Measurements from ENCODE around the gene UBE2J2.
"Not testable (repeated sequence)": the region's sequence is repeated elsewhere in the genome, so short reads cannot be mapped to it uniquely, and the experiment has no call there.

Gene UBE2J2

DNA sequence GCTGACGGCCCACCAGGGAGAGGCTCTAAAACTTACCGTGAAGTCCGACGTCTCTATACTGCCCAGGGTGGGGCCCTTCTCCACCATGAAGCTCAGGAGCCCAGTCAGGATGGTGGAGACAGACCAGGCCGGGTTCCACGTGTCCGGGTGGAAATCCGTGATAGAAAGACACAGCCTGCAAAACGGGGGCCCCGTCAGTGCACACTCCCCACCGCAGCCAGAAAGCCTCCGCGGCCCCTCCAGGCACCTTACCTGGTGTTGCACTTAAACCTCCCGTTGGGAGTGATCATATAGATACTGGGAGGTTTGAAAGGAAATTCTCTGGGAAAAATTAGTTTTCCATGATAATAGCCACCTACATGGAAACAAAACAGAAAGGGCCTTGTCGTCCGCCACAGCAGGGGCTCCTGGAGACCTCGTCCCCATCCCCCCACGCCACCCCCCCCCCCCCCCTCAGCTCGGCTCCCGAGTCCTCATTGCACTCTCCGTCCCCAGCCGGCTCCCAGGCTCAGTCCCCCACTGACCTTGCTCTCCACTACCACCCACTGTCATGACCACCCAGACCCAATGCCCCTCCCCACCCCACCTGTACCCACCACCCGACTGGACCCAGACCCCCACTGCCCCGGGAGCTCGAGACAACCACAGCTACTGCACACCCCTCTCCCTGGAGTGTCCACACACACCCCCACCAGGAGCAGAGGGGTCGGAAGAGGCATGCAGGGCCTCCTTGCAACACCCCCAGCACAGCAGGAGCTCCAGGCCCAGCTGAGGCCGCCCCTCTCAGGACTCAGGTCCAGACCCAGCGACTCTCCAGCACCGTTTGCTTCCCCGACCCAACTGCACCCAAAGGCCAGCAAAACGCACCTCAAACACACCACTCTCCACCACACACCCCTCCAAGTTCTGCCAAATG is 16.4 kb downstream of the UBE2J2 start:
- DNase-seq (ENCODE audit: low read depth in 2 of 3, low spot score in 2 of 3), result no peak

DNA sequence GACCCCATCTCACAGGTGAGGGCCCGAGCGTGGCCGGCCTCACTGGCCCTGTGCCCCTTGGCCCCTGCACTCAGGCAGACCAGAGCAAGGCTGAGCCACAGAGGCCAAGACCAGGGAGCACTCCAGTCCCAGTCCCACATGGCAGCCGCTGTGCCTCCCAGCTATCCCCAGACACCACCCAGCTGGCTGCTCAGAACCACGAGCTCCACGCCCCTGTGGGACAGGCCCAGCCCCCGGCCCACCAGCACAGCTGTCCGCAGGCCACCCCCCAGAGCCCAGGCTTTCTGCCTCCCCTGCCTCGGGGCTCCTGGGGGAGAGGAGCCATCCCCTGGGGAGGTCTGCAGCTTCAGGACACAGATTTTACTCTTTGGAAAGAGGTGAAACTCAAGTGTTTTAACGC is 18.0 kb downstream of the UBE2J2 start:
- no peak for DNase-seq (ENCODE audit: low read depth in 2 of 3, low spot score in 2 of 3)

DNA sequence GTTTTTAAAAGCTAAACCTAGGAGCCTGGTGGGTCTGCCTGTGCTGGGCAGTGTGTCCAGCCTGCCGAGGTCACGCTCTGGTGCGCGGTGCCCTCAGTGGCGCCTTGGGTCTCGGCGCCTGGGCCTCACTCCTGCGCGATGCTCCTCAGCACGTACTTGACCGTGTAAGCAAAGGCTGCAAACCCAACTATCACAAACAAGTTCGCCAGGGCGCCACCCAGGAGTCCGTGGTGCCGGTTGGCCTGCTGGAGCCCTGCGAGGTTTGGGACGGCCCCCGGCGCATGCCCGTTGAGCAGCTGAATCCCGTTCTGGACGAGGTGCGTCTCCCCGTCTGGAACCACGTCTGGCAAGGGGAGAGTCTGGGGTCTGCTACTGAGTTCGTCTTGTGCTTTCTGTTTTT is 18.6 kb downstream of the UBE2J2 start:
- no peak for DNase-seq (ENCODE audit: low read depth in 2 of 3, low spot score in 2 of 3)

DNA sequence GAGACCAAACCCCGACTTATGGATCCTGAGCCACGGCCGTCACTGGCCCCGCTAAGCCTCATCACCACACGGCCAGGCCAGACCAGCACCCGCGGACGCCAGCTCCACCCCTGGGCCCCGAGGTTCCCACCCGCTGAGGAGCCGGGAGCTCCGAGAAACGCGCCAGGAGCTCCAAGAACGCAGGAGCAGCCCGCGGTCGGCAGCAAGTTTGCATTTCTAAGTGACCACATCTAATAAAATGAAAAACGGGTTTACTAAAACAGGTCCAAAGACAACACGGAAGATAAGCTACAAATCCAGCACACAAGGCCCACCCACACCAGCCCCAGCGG is 19.0 kb downstream of the UBE2J2 start:
- DNase-seq (ENCODE audit: low read depth in 2 of 3, low spot score in 2 of 3), result no peak

DNA sequence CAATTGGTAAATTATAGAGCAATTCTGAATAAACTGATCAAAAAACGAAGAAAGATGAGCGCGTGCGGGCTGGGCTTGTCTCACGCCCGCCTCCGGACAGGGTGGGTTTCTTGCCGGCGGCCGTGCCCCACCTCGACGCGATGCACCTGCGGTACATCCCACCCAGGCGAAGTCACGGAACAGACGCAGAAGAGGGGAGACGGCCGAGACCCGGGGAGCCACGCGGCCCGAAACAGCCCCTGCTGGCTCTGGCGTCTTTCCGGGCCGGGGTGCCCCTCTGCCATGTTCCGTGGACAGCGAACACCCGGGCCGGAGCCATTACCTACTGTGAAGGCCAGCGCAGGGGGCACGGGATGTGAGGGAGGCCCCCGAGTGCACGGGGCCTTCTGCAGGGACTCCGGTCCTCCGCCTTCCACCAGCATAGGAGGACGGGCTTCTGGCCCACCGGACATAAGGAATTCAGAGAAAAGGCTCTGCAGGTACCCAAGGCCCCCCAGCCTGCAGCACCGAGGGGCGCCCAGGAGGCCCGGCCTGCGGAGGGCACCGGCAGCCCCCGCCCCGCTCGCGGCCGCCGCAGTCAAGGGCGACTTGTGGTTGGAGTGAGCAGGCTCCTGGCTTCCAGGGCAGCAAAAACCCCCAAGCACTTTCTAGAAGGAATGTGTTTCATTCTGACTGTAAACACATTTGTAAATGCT is 19.5 kb downstream of the UBE2J2 start:
- no peak for DNase-seq (ENCODE audit: low read depth in 2 of 3, low spot score in 2 of 3)

DNA sequence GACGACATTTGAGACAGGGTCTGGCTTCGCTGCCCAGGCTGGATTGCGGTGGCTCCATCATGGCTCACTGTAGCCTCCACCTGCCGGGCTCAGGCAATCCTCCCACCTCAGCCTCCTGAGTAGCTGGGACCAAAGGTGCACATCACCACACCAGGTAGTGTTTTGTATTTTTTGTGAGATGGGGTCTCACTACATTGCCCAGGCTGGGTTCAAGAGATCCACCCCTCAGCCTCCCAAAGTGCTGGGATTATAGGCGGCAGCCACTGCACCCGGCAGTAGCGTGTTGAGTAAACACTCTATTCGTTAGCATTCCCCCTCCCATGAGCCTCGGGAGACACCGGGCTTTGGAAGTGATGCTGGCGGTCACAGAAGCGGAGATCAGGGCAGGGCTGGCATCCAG is 20.3 kb downstream of the UBE2J2 start:
- no peak for DNase-seq (ENCODE audit: low read depth in 2 of 3, low spot score in 2 of 3)

DNA sequence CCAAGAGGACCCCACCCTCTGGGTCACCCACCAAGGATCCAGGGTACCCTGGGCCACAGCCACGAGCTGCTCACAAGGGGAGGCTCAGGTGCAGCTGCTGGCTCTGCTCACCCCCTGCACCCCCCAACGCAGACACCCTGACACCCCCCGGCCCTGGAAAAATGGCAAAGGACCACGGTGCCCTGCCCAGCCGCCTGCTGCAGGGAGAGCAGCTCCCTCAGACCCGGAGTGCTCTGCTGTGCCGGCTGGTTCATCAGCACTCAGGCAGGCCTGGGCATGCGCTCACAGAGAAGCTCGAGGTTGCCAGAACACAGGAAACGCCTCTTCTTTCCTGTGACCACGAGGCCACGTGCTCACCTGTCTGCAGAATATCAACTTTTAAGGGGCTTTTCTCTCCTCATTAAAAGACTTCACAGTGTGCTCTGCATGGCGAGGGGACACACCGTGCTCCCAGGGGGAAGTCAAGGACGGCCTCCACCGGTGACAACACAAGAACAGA is 22.8 kb downstream of the UBE2J2 start:
- peak in 1 of 3 experiments; percentile 52 for DNase-seq (ENCODE audit: low read depth in 2 of 3, low spot score in 2 of 3)

DNA sequence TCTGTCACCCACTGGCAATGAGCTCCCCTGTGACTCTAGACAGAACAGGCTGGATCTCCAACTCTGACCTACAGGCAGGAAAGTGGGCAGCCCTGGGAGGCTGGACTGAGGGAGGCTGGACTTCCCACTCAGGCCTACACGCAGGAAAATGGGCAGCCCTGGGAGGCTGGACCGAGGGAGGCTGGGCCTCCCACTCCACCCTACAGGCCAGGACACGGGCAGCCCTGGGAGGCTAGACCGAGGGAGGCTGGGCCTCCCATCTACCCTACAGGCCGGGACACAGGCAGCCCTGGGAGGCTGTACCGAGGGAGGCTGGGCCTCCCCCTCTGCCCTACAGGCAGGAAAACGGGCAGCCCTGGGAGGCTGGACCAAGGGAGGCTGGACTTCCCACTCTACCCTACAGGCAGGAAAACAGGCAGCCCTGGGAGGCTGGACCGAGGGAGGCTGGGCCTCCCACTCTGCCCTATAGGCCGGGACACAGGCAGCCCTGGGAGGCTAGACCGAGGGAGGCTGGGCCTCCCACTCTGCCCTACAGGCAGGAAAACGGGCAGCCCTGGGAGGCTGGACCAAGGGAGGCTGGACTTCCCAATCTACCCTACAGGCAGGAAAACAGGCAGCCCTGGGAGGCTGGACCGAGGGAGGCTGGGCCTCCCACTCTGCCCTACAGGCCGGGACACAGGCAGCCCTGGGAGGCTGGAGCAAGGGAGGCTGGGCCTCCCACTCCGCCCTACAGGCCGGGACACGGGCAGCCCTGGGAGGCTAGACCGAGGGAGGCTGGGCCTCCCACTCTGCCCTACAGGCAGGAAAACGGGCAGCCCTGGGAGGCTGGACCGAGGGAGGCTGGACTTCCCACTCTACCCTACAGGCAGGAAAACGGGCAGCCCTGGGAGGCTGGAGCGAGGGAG is 25.4 kb downstream of the UBE2J2 start:
- DNase-seq (ENCODE audit: low read depth in 2 of 3, low spot score in 2 of 3), result not testable (repeated sequence)

DNA sequence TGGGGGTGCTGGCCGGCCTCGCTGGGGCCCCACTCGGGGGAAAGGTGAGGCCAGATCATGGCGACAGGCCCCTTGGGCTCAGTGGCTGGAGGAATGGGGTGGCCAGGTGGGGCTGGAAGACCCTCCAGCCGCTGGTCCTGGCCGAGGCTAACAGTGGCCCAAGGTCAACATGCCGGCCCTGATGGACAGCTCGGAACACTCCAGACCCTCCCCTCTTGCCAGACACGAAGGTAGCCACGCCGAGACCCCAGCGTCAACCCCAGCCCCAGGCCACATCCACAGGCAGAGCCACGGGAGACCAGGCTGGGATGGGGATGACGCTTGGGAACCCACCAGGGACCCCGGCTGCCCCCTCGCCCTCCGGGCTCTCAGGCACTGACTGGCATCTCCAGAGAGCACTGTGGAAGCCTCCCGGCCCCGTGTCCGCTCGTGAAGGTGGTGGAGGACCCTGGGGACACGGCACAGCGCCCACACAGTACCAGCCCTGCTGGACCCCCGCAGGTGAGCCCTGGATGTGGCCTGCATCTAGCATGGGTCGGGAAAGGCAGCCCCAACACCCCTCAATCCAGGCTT is 26.2 kb downstream of the UBE2J2 start:
- DNase-seq (ENCODE audit: low read depth in 2 of 3, low spot score in 2 of 3), result no peak

DNA sequence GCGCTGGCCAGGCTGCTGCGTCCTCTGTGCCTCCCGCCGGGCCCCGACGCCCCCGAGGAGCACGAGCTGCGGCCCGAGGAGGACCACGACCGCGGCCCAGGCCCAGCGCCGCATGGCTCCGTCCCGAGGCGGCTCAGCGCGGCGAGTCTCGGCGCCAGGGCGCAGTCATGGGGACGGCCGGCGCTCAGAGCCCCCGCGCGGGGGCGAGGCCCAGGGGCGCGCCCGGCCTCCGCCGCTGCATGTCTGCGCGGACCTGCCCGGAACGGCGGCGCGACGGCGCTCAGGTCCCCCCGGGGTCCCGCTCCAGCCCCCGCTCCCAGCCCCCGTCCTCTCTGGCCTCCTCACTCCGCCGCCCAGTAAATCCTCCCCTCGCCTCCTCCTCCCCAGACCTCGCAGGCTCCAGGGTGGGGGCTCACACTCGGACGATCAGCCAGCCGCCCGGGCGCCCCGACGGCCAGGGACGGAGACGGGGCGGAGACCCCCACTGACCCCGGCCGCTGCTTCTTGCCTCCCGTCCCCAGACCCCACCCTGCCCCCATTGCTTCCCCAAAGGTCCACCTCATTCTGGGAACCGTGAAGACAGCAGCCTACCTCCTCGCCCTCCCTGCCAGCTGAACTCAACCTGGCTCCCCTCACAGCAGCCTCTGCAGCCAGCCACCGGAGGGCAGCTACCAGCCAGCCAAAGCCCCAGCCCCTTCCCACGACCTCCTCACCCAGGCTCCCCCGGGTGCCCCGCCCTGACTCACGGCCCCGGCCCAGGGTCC is 26.9 kb downstream of the UBE2J2 start, which contains the start of gene C1QTNF12:
C1QTNF12 (minus strand) TSS at position 146 of the 764 bp plus-strand sequence; CDS start at position 114, 32 bp downstream.
- DNase-seq (ENCODE audit: low read depth in 2 of 3, low spot score in 2 of 3), result no peak

DNA sequence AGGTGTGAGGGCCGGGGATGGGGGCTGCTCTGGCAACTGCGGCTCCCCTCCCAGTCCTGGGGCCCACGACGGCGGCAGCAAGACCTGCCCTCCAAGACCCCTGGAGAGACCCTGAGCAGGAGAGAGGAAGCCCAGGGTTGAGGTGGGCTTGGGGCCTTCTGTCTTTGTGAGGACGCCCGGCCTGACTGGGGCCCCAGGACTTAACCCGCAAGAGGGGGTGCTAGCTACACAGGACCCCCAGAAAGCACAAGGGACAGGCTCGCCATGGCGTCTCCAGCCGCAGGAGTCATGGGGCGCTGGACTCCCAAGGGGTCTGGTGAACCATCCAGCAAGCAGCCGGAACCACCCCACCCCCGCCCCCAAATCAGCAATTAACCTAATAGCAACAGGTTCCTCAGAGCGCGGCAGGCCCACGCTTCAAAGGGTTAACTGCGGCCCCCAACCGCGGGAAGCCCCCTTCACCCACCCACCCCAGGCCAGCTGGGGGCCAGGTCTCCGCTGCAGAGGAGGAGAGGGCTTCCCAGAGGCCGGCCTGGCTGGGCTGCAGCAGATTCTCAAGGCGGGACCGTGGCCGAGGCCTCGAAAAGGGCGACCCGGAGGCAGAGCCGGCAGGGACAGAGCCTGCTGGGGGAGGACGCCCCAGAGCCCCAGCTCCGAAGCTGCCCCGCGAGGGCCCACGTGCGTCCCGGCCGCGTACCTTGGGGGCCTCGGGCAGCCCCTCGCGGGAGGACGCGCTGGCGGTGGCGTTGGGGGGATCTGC is 27.7 kb downstream of the UBE2J2 start:
- no peak for DNase-seq (ENCODE audit: low read depth in 2 of 3, low spot score in 2 of 3)

DNA sequence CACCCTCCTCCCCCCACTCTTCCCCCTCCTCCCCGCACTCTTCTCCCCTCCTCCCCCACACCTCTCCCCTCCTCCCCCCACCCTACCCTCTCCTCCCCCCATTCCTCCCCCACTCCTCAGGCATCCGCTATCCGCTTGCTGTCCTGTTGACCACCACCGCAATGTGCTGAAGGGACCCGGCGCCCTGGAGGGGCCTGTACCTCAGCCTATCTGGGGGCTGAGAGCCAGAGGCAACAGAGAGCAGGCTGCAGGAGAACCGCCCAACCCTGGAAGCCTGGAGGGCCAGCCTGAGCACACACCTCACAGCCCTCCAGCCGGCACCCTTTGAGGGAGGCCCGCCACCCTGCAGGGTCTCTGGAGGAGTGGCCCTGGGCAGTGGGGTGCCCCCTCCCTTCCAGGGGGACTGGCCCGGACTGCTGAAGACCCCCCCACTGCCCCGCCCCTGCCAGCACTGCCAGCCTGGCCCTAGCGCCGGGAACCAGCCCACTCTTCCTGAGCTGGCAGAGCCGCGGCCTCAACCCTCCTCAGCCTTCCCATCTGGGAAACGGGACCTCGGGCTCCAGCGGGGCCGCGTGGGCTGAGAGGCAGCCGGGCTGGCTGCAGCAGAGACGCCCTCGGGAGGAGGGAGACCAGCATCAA is 28.4 kb downstream of the UBE2J2 start:
- no peak for DNase-seq (ENCODE audit: low read depth in 2 of 3, low spot score in 2 of 3)

DNA sequence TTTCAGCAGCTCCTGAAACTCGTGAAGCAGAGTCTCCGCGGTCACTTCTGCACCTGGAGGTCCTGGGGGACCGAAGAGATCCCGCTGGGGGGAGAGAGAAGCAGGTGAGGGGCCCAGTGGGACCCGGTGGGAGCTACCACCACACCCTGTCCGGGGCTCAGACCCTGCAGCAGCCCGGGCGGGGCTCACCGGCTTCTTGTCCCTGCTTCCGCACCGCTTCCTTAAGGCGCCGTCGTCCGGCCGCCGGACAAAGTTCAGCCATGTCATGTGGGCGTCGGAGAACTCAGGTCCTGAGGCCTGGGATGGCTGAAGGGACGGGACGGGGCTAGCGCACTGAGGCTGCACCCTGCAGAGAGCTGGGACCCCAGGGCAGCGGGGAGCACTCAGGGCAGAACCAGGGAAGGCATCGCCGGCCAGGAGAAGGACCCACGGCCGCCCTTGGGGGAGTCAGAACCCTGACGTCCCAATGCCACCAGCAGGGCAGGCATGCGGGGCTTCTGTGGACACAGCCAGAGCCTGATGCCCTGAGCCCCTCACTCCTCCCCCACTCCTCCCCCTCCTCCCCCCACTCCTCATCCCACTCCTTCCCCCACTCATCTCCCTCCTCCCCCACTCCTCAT is 29.4 kb downstream of the UBE2J2 start:
- no peak for DNase-seq (ENCODE audit: low read depth in 2 of 3, low spot score in 2 of 3)

DNA sequence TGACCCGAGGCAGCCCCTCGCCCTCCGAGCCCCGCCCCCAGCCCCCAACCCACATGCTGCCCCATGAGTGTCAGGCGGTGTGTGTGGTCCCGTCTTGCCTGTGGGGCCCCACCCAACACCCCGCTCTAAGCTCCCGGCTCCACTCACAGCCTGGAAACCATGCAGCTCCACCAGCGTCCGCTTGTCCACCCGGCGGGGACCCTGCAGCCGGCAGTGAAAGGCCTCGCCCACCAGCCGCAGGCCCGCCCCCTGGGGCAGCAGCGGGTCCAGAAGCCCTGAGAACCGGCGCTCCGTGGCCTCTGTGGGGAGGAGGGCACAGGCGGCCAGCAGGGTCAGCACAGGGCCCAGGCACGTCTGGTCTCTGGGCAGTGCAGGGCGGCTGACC is 29.9 kb downstream of the UBE2J2 start:
- no peak for DNase-seq (ENCODE audit: low read depth in 2 of 3, low spot score in 2 of 3)

DNA sequence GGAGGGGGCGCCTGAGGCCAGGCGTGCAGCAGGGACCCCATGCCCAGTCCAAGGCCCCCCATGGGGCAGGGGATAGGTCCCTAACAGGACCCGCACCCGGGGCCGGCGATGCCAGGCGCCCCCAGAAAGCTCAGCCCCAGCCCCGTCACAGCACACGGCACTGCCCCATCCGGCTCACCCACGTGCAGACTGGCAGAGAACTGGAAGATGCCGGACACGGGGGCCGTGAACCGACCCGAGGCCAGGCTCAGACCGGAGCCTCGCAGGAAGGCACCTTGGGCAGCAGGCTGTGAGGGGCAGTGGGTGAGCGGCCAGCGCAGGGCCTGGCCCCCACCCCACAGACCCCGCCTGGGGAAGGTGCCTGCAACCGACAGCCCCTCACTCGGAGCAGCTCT is 30.4 kb downstream of the UBE2J2 start:
- DNase-seq (ENCODE audit: low read depth in 2 of 3, low spot score in 2 of 3), result no peak

DNA sequence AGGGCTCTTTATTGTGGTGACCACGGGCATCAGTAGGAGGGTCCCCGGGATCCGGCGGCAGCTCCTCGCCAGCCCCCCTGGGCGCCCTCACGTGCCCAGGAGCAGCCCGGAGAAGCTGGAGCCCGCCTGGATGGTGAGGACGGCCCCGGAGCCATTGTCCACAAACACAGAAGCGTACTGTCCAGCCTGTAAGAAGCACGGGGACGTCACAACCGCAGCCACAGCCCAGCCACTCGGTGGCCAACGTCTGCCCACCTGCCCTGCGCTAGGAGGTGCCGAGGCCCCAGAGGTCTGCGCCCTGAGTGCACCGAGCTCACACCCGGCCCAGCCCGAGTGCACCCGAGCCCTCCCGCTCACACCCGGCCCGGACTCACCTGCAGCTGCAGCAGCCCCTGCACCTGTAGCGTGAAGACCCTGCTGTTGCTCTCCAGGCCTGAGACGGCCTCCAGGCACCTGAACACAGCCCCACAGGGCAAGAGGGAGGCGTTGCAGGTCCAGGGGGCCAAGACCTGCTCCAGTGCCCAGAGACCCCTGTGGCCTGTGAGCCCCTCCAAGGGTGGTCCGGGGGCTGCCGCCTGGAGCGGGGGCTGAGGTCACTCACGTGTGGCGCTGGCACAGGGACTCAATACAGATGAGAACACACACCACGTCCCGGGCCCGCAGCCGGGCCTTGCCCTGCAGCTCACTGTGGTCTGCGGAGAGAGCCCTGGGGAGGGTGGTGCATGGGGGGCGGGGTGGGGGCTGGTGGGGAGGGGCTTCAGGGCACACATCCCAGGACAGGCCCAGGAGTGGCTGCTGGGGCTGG is 31.0 kb downstream of the UBE2J2 start:
- no peak for DNase-seq (ENCODE audit: low read depth in 2 of 3, low spot score in 2 of 3)

DNA sequence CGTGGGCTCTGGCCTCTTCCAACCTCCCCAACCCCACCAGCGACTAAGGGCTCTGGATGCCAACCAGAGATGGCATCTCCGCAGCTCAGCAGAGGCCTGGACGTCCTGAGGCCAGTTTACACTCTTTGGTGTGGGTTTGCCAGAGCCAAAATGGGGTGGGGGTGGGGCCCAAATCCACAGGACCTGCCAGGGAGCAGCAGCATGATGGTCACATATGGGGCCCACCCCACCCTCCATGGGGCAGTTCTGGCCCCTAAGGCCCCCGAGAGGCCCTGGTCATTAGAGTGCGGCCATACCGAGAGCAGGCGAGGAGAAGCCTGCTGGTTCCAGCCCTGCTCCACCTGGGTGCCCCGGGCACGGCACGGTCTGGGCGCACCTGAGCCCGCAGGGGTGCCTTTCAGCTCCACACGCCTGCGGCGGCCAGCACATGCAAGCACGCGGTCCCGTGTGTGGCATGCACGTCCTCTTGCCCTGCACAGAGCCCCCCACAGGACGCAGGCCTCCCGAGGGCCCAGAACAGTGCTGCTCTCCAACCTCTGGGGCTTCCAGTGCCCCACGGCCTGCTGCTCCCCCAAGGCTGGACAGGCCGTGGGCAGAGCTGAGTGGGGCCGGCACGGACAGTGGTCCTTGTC is 31.9 kb downstream of the UBE2J2 start:
- no peak for DNase-seq (ENCODE audit: low read depth in 2 of 3, low spot score in 2 of 3)

Data from activated CD8-positive, alpha-beta memory T cell treated with anti-CD3 and anti-CD28 coated beads for 48 hours (primary cell).